Ishikawa (cell line): ENCODE measurements around the gene GPD1L.

Source experiments
- CREB1 ChIP-seq: IDR thresholded peaks from 2 replicates; pipeline ENCODE4 v1.6.1; 2012; ENCODE audit warnings: low read depth
- EP300 ChIP-seq: IDR thresholded peaks from 2 replicates; pipeline ENCODE4 v1.6.1; 2012; ENCODE audit warnings: borderline replicate concordance
- FOXM1 ChIP-seq: IDR thresholded peaks from 2 replicates; pipeline ENCODE4 v1.6.1; 2012; ENCODE audit warnings: low read depth, borderline replicate concordance
- MAX ChIP-seq: IDR thresholded peaks from 2 replicates; pipeline ENCODE4 v1.6.1; 2012
- REST ChIP-seq: IDR thresholded peaks from 2 replicates; pipeline ENCODE4 v1.6.1; 2012; ENCODE audit warnings: low read depth, mild to moderate bottlenecking
- TAF1 ChIP-seq: IDR thresholded peaks from 2 replicates; pipeline ENCODE4 v1.6.1; 2012; ENCODE audit warnings: low read depth, mild to moderate bottlenecking
- TEAD4 ChIP-seq: IDR thresholded peaks from 2 replicates; pipeline ENCODE4 v1.6.1; 2012
- USF1 ChIP-seq: IDR thresholded peaks from 2 replicates; pipeline ENCODE4 v1.6.1; 2012
- YY1 ChIP-seq: IDR thresholded peaks from 2 replicates; pipeline ENCODE4 v1.6.1; 2012; ENCODE audit warnings: low read depth

GRCh38 chr3:32118215-32118614, 11.8 kb downstream of the GPD1L start:
- TF ChIP-seq YY1: no peak
- no peak for TF ChIP-seq REST
- no peak for TF ChIP-seq CREB1
- no peak for TF ChIP-seq MAX
- no peak for TF ChIP-seq TAF1
- no peak for TF ChIP-seq TEAD4
- no peak for TF ChIP-seq USF1
- no peak for TF ChIP-seq FOXM1
- no peak for TF ChIP-seq EP300
